Activated T-helper 1 cell treated with anti-CD3 and anti-CD28 coated beads, Interleukin-12 subunit alpha, Interleukin-12 subunit beta, Interleukin-2, Interleukin-4 antibody, amounts not matched to agents 30 ng/mL and 10 ng/mL and 1 ng/mL, durations not matched to agents 14 hours and 24 hours and 36 hours (primary cell): Measurements from ENCODE around the gene MTM1. TPM values are rescaled to one million over a fixed set of nuclear protein-coding genes. Genes with fewer than 3 reads are reported as not detected.

Source experiments
- DNase-seq: peaks from one replicate; pipeline ENCODE4 v3.0.0; 2021; ENCODE audit warnings: low spot score
- H3K27ac Mint-ChIP-seq: one replicate; pipeline ENCODE4 v1.8.0; 2021; ENCODE audit warnings: mild to moderate bottlenecking, mixed read lengths
- H3K27me3 Mint-ChIP-seq: one replicate; pipeline ENCODE4 v1.8.0; 2022; ENCODE audit warnings: mild to moderate bottlenecking, moderate library complexity, mixed read lengths; ENCODE audit not compliant: insufficient read depth
- H3K36me3 Mint-ChIP-seq: one replicate; pipeline ENCODE4 v1.8.0; 2021; ENCODE audit warnings: low read depth, mixed read lengths
- H3K4me1 Mint-ChIP-seq: one replicate; pipeline ENCODE4 v1.8.0; 2021; ENCODE audit warnings: low read depth, mixed read lengths
- H3K4me3 Mint-ChIP-seq: one replicate; pipeline ENCODE4 v1.8.0; 2021; ENCODE audit warnings: mild to moderate bottlenecking, moderate library complexity, mixed read lengths
- H3K9me3 Mint-ChIP-seq: one replicate; pipeline ENCODE4 v1.8.0; 2021; ENCODE audit warnings: mixed read lengths
- intact Hi-C: fragments of 100-400 bp; cut with micrococcal nuclease; formaldehyde crosslinking; loops from one replicate; pipeline ENCODE4 v1.15.1; 2024
- total RNA-seq: library from RNA; stranded (reverse); gene quantifications from 2 replicates; pipeline ENCODE4 v1.2.3, GENCODE V29; 2022

Gene MTM1
- total RNA-seq, 1 donor from 2014 or later: 24.1 TPM

GRCh38 chrX:150694738-150695410 is 126.5 kb downstream of the MTM1 start:
- Mint-ChIP-seq H3K36me3 (peaks cover 9% of the 10 kb centered on the region), H3K4me1 (peaks cover 61% of the 10 kb centered on the region), H3K9me3 (no peaks in the 10 kb centered on the region), H3K27ac (peak overlapping the region; percentile 97), H3K27me3 (no peaks in the 10 kb centered on the region), H3K4me3 (peak overlapping the region; percentile 91)
- DNase-seq: no peak
- intact Hi-C loops: loop anchor here (1.0 to 10.0 kb wide), 7 partner anchors 9 to 1190 kb away; partner anchors contain the start of genes EOLA2, IDS and VMA21

GRCh38 chrX:150696331-150696730 is 127.9 kb downstream of the MTM1 start:
- no peaks in the 10 kb centered on the region for H3K27me3 Mint-ChIP-seq
- H3K4me3 Mint-ChIP-seq: peak overlapping the region; percentile 91
- intact Hi-C loops: loop anchor here (2.0 to 10.0 kb wide), 4 partner anchors 20 to 1192 kb away; partner anchors contain the start of genes EOLA2 and IDS
- peaks cover 15% of the 10 kb centered on the region for H3K36me3 Mint-ChIP-seq
- peaks cover 50% of the 10 kb centered on the region for H3K4me1 Mint-ChIP-seq
- peak overlapping the region; percentile 97 for H3K27ac Mint-ChIP-seq
- DNase-seq: no peak
- no peaks in the 10 kb centered on the region for H3K9me3 Mint-ChIP-seq

- intact Hi-C loops: loop anchor here (2.0 to 10.0 kb wide), 4 partner anchors 20 to 1192 kb away; partner anchors contain the start of genes EOLA2 and IDS
- Mint-ChIP-seq H3K27me3 (no peaks in the 10 kb centered on the region), H3K9me3 (no peaks in the 10 kb centered on the region), H3K4me3 (peak overlapping the region; percentile 64), H3K4me1 (peaks cover 45% of the 10 kb centered on the region), H3K27ac (peak overlapping the region; percentile 97), H3K36me3 (peaks cover 17% of the 10 kb centered on the region)
- no peak for DNase-seq
These were observed 128.4 kb downstream of the MTM1 start for GRCh38 chrX:150696866-150697265.

- no peaks in the 10 kb centered on the region for H3K9me3 Mint-ChIP-seq
- peak overlapping the region; percentile 97 for H3K27ac Mint-ChIP-seq
- H3K4me1 Mint-ChIP-seq: peaks cover 38% of the 10 kb centered on the region
- H3K27me3 Mint-ChIP-seq: no peaks in the 10 kb centered on the region
- H3K36me3 Mint-ChIP-seq: peaks cover 17% of the 10 kb centered on the region
- DNase-seq: no peak
- intact Hi-C loops: loop anchor here (2.0 to 10.0 kb wide), 4 partner anchors 19 to 1193 kb away; partner anchors contain the start of genes EOLA2 and IDS
- peak overlapping the region; percentile 64 for H3K4me3 Mint-ChIP-seq
These were observed 129.2 kb downstream of the MTM1 start for GRCh38 chrX:150697641-150698040.

- H3K4me1 Mint-ChIP-seq: peaks cover 51% of the 10 kb centered on the region
- H3K4me3 Mint-ChIP-seq: no peak overlapping the region
- DNase-seq: no peak
- H3K27me3 Mint-ChIP-seq: no peaks in the 10 kb centered on the region
- H3K9me3 Mint-ChIP-seq: no peaks in the 10 kb centered on the region
- H3K36me3 Mint-ChIP-seq: peaks cover 24% of the 10 kb centered on the region
- no peak overlapping the region for H3K27ac Mint-ChIP-seq
- intact Hi-C loops: loop anchor here (10.0 kb wide), 2 partner anchors 764 to 1194 kb away; partner anchors contain the start of genes EOLA2 and IDS
These were observed 130.6 kb downstream of the MTM1 start for GRCh38 chrX:150698981-150699380.

- Mint-ChIP-seq H3K36me3 (peaks cover 31% of the 10 kb centered on the region), H3K27ac (no peak overlapping the region), H3K9me3 (no peaks in the 10 kb centered on the region), H3K27me3 (no peaks in the 10 kb centered on the region), H3K4me3 (no peak overlapping the region), H3K4me1 (peaks cover 50% of the 10 kb centered on the region)
- intact Hi-C loops: no loop called here
- DNase-seq: no peak
These were observed 131.7 kb downstream of the MTM1 start for GRCh38 chrX:150700107-150700506.

GRCh38 chrX:150701377-150701776 is 133.0 kb downstream of the MTM1 start:
- intact Hi-C loops: no loop called here
- H3K9me3 Mint-ChIP-seq: no peaks in the 10 kb centered on the region
- H3K27ac Mint-ChIP-seq: no peak overlapping the region
- no peaks in the 10 kb centered on the region for H3K27me3 Mint-ChIP-seq
- H3K4me3 Mint-ChIP-seq: no peak overlapping the region
- H3K4me1 Mint-ChIP-seq: peaks cover 42% of the 10 kb centered on the region
- no peak for DNase-seq
- peaks cover 34% of the 10 kb centered on the region for H3K36me3 Mint-ChIP-seq

GRCh38 chrX:150702966-150703694 is 134.7 kb downstream of the MTM1 start:
- Mint-ChIP-seq H3K9me3 (no peaks in the 10 kb centered on the region), H3K36me3 (peaks cover 40% of the 10 kb centered on the region), H3K27ac (peak overlapping the region; percentile 35), H3K4me3 (no peak overlapping the region), H3K27me3 (no peaks in the 10 kb centered on the region), H3K4me1 (peaks cover 28% of the 10 kb centered on the region)
- no peak for DNase-seq
- intact Hi-C loops: no loop called here

- Mint-ChIP-seq H3K27ac (peak overlapping the region; percentile 35), H3K9me3 (no peaks in the 10 kb centered on the region), H3K27me3 (no peaks in the 10 kb centered on the region), H3K36me3 (peaks cover 40% of the 10 kb centered on the region), H3K4me3 (no peak overlapping the region), H3K4me1 (peaks cover 28% of the 10 kb centered on the region)
- no peak for DNase-seq
- intact Hi-C loops: no loop called here
These were observed 135.2 kb downstream of the MTM1 start for GRCh38 chrX:150703695-150703974.

GRCh38 chrX:150704030-150704613 is 135.7 kb downstream of the MTM1 start:
- peaks cover 28% of the 10 kb centered on the region for H3K4me1 Mint-ChIP-seq
- H3K27ac Mint-ChIP-seq: peak overlapping the region; percentile 68
- no peaks in the 10 kb centered on the region for H3K27me3 Mint-ChIP-seq
- DNase-seq: no peak
- peaks cover 40% of the 10 kb centered on the region for H3K36me3 Mint-ChIP-seq
- no peaks in the 10 kb centered on the region for H3K9me3 Mint-ChIP-seq
- intact Hi-C loops: loop anchor here (1.0 to 2.0 kb wide), 2 partner anchors 10 to 225 kb away; no protein-coding TSS in a partner anchor
- no peak overlapping the region for H3K4me3 Mint-ChIP-seq

GRCh38 chrX:150712619-150713018 is 144.2 kb downstream of the MTM1 start:
- H3K4me1 Mint-ChIP-seq: peaks cover 11% of the 10 kb centered on the region
- H3K27ac Mint-ChIP-seq: no peak overlapping the region
- peaks cover 12% of the 10 kb centered on the region for H3K36me3 Mint-ChIP-seq
- no peak for DNase-seq
- no peak overlapping the region for H3K4me3 Mint-ChIP-seq
- intact Hi-C loops: no loop called here
- H3K9me3 Mint-ChIP-seq: no peaks in the 10 kb centered on the region
- H3K27me3 Mint-ChIP-seq: no peaks in the 10 kb centered on the region

GRCh38 chrX:150715184-150715583 is 146.8 kb downstream of the MTM1 start:
- no peak overlapping the region for H3K27ac Mint-ChIP-seq
- peaks cover 4% of the 10 kb centered on the region for H3K36me3 Mint-ChIP-seq
- no peaks in the 10 kb centered on the region for H3K27me3 Mint-ChIP-seq
- intact Hi-C loops: loop anchor here (5.0 kb wide), 2 partner anchors 78 to 238 kb away; no protein-coding TSS in a partner anchor
- H3K9me3 Mint-ChIP-seq: no peaks in the 10 kb centered on the region
- no peak overlapping the region for H3K4me3 Mint-ChIP-seq
- peaks cover 11% of the 10 kb centered on the region for H3K4me1 Mint-ChIP-seq
- no peak for DNase-seq

GRCh38 chrX:150719621-150720020 is 151.2 kb downstream of the MTM1 start:
- intact Hi-C loops: loop anchor here (5.0 kb wide), 2 partner anchors 82 to 242 kb away; no protein-coding TSS in a partner anchor
- no peaks in the 10 kb centered on the region for H3K9me3 Mint-ChIP-seq
- no peak overlapping the region for H3K27ac Mint-ChIP-seq

More at GRCh38 chrX:150719621-150720020, 151.2 kb downstream of the MTM1 start:
- H3K27me3 Mint-ChIP-seq: no peaks in the 10 kb centered on the region
- DNase-seq: no peak
- no peak overlapping the region for H3K4me3 Mint-ChIP-seq
- peaks cover 10% of the 10 kb centered on the region for H3K4me1 Mint-ChIP-seq
- H3K36me3 Mint-ChIP-seq: peaks cover 7% of the 10 kb centered on the region
